T follicular helper cell (primary cell): ENCODE measurements around the gene GNA14.
"Not testable (repeated sequence)": the region's sequence is repeated elsewhere in the genome, so short reads cannot be mapped to it uniquely, and the experiment has no call there.

Experiments used
- DNase-seq: peaks from one replicate; pipeline ENCODE4 v3.0.0-alpha.2; 2020; ENCODE audit warnings: low read depth

Gene GNA14

DNA sequence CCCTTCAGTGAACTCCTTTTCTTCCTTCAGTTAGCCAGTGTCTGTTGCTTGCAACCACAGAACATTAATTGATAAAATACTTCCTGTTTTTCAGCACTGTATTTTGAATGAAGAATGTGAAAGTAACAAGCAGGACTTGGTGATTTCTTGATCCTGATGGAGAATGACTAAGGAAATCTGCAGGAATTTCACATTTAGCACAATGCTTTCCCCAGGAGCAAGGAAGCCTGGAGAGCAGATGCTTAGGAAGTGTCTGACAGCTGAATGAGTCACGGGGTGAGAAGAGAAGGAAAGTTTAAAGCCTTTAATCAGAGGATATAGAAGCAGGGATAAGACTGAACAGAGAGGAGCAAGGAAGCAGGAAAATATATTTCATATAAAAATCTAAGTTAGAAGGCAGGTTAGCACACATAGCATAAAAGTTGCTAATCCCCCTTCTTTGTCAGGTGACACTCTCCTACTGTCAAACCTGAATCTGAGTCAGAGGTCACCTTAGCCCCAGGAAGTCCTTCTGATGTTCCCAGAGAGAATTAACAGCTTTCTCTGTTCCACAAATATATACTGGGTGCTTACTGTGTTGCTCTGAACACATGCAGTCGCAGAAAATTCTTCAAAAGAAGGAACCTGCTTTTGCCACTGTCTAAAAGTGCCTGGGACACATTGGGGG, 59.7 kb downstream of the GNA14 start:
- DNase-seq: no peak

DNA sequence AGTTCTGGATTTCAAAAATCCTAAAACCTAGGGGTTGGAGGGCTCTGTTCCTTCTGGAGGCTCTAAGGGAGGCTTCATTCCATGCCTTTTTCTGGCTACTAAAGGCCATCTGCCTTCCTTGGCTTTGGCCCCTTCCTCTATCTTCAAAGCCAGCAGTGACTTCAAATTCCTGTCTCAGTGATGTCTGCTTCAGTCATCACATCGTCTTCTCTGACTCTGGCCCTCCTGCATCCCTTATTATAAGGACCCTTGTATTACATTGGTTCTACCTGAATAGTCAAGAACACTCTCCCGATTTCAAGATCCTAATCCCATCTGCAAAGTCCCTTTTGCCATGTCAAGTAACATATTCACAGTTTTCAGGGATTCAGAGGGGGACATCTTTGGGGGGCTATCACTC, 60.3 kb downstream of the GNA14 start:
- no peak for DNase-seq

- no peak for DNase-seq
These were observed 61.1 kb downstream of the GNA14 start for GRCh38 chr9:77587042-77587441.

- no peak for DNase-seq
These were observed 61.5 kb downstream of the GNA14 start for GRCh38 chr9:77586591-77586990.

GRCh38 chr9:77585335-77585786, 62.8 kb downstream of the GNA14 start:
- no peak for DNase-seq

GRCh38 chr9:77584927-77585326, 63.2 kb downstream of the GNA14 start:
- DNase-seq: not testable (repeated sequence)

DNA sequence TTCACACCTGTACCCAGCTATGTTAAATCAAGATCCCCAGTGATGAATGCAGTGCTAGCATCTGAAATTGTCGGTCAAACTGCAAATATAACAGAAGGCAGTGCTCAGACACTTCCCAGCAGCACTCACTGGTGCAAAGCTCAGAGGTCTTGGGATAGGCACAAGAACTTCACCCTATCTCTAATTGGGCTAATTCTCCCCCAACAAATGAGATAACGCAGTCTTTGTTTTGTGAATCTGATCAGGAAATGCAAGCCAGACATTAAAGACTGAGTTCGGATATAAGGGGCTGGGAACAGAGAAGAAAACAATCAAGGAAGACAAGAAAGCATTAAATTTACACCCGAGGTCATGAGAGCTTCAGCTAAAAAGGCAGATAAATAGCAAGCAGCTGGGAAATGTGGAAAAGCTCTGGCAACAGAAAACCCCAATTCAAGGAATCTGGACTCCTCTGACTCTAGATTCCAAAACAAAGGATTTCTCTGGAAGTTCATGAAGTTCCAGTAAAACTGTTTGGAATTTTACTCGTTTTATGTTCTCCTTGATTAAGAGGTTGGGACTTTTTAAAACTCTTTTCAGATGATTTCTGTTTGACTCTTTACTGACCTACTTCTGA, 65.1 kb downstream of the GNA14 start:
- DNase-seq: no peak

- DNase-seq: no peak
These were observed 65.6 kb downstream of the GNA14 start for GRCh38 chr9:77582525-77582924.

- no peak for DNase-seq
These were observed 72.3 kb downstream of the GNA14 start for GRCh38 chr9:77575785-77576184.

DNA sequence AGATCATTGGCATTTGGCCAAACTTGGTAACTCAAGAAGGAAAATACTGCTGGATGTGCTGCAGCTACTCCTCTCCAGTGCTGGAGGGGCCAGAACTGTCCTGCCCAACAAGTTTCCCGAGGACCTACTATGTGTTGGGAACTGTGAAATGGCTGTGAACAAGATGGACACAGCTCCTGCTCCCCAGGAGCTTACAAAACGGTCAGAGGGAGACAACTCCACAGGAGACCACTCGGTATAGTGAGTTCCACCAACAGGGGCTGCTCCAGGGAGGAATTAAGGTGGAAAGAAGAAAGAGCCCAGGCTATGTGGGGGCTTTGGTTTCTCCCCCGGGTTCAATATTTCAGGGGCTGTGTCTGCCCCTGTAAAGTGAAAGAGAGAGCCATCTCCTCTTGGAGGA, 78.8 kb downstream of the GNA14 start:
- DNase-seq: no peak

DNA sequence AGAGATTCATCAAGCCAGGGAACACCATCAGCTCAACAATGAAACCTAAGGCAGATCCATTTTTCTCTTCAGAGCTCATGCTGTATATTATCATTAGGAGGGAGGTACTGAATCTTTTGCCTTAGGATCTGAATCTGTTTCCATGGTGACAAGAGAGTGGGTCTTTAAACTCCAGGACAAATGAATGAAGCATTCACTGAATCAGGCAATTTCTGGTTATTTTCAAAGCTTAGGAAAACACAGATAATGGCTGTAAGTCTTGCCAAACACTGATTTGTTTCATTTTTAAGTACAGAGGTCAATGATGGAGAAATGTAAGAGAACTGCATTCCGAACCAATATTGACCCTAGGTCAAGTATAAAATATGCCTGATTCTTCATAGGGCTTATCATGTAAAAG, 84.9 kb downstream of the GNA14 start:
- DNase-seq: no peak

GRCh38 chr9:77562019-77562748, 85.9 kb downstream of the GNA14 start:
- no peak for DNase-seq

GRCh38 chr9:77561331-77562018, 86.6 kb downstream of the GNA14 start:
- no peak for DNase-seq

GRCh38 chr9:77556396-77556795, 91.7 kb downstream of the GNA14 start:
- DNase-seq: no peak

DNA sequence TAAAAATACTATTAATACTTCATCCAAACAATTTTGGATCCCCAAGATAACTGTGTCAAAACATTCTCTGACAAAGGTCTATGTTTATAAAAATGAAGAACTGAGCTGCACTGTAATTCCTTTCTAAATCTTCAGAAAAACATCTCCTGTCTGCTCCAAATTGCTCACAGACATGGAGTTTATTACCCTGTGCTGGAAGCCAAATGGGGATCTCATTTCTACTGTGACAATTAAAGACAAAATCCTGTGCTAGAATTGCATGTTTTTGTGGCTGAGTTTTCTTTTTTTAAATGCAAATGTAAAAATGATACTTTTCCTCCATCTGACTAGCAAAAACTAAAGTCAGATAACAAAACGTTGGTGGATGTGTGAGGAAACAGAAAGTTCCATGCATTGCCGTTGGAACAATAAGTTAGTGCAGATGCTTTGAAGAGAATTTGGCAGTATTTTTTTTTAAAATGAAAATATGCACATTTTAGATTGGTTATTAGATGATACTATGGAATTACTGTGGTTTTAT, 93.5 kb downstream of the GNA14 start:
- DNase-seq: no peak

GRCh38 chr9:77547106-77547730, 100.9 kb downstream of the GNA14 start:
- no peak for DNase-seq

GRCh38 chr9:77546376-77546950, 101.7 kb downstream of the GNA14 start:
- no peak for DNase-seq

- no peak for DNase-seq
These were observed 103.6 kb downstream of the GNA14 start for GRCh38 chr9:77544546-77544945.

DNA sequence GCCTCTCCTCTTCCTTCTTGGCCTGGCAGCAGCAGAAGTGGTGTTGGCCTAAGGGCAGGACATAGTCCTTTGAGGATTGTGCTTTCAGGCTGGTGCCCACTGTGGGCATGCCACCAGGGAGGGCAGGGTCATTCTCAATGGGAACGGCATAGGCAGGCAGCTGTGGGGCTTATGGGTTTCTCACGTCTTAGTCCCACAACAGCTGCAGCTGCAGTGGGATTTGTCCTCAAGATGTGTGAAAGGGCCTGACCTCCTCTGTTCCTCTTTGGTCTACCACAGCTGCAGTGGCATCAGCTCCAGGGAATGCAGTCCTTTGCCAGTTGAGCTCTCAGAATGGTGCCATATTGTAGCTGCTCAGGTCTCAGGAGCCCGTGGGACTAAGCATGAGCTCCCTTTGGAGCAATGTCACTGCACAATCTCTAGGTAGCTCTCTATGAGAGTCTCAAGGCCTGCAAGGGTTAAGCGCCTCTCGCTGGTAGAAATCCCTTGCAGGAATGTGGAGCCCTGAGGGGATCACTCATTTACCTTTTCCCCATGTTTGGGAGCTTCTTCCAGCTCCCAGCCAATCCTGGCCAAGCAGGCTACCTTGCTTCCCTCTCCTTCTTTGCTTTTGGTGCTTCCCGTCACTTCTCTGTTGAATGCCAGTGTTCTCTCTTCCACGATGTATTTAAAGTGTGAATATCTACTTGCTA, 104.8 kb downstream of the GNA14 start:
- no peak for DNase-seq

GRCh38 chr9:77541600-77541999, 106.5 kb downstream of the GNA14 start:
- DNase-seq: no peak

- DNase-seq: no peak
These were observed 107.1 kb downstream of the GNA14 start for GRCh38 chr9:77541055-77541454.
